ENCODE measurements around the gene CD164L2.

The CD164L2 gene

DNA sequence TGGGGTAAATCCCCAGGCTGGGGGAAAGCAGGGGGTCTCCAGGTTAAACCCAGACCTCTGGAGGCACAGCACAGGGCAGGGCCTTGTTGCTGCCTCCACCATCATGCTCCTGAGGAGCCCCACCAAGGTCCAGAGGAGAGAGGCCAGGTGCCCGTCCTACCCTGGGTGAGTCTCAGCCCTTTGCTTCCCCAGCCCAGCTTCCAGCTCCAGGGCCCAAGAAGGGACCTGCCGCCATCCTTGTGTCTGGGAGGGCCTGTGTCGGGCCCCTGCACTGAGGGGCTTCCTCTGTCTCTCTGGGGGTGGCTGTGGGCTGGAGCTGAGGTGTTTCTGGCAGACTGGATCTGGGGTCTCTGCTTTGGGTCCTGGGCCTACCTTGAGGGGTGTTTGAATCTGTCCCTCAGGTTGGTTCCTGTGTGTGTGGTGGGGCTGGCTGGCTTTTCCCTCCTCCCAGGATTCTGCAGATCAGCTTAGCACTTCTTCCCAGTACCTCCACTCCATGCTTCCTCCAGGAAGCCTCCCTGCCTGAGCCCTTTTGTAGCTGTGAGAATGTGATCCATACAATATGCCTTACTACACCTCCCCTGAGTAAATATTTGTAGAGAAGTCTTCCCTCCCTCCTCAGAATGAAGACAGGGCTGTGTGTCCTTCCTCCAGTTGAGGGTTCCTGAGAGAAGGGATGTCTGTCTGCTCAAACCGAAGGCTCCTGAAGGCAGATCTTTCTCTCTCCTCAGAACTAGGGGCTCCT is 15.4 kb upstream of the CD164L2 start:
- Histone ChIP-seq H3K36me3 (ENCODE audit: insufficient read depth, low read length) (no peaks in the 10 kb centered on the region), H3K79me2 (ENCODE audit: insufficient read depth, low read length) (no peaks in the 10 kb centered on the region), H3K4me1 (ENCODE audit: insufficient read depth, low read length, poor library complexity, severe bottlenecking) (peaks cover 25% of the 10 kb centered on the region), H3K4me2 (ENCODE audit: low read depth, low read length, poor library complexity, severe bottlenecking) (no peak overlapping the region), H3K9me2 (replicated peaks; ENCODE audit: low read depth, low read length) (no peaks in the 10 kb centered on the region), H4K20me1 (ENCODE audit: insufficient read depth, low read length, poor library complexity, severe bottlenecking) (no peaks in the 10 kb centered on the region), H3K9ac (ENCODE audit: low read depth, low read length, poor library complexity, severe bottlenecking) (peak overlapping the region; percentile 7), H2AFZ (ENCODE audit: low read length) (no peak overlapping the region), H3K9me3 (ENCODE audit: insufficient read depth, low read depth, low read length) (no peaks in the 10 kb centered on the region), H3K27me3 (ENCODE audit: insufficient read depth, low read length, poor library complexity, severe bottlenecking) (no peaks in the 10 kb centered on the region), H3F3A (ENCODE audit: low read depth) (peaks cover 9% of the 10 kb centered on the region; the same call in 1 of the 2 replicates), H3K4me3 (ENCODE audit: low read length, poor library complexity, severe bottlenecking) (no peak overlapping the region)
- no peak for TF ChIP-seq EZH2phosphoT487 (IDR thresholded peaks at IDR 0.05; ENCODE audit: borderline replicate concordance)
- TF ChIP-seq, protein P1, sequence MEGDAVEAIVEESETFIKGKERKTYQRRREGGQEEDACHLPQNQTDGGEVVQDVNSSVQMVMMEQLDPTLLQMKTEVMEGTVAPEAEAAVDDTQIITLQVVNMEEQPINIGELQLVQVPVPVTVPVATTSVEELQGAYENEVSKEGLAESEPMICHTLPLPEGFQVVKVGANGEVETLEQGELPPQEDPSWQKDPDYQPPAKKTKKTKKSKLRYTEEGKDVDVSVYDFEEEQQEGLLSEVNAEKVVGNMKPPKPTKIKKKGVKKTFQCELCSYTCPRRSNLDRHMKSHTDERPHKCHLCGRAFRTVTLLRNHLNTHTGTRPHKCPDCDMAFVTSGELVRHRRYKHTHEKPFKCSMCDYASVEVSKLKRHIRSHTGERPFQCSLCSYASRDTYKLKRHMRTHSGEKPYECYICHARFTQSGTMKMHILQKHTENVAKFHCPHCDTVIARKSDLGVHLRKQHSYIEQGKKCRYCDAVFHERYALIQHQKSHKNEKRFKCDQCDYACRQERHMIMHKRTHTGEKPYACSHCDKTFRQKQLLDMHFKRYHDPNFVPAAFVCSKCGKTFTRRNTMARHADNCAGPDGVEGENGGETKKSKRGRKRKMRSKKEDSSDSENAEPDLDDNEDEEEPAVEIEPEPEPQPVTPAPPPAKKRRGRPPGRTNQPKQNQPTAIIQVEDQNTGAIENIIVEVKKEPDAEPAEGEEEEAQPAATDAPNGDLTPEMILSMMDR (conservative IDR thresholded peaks at IDR 0.05; ENCODE audit: low read length): no peak

DNA sequence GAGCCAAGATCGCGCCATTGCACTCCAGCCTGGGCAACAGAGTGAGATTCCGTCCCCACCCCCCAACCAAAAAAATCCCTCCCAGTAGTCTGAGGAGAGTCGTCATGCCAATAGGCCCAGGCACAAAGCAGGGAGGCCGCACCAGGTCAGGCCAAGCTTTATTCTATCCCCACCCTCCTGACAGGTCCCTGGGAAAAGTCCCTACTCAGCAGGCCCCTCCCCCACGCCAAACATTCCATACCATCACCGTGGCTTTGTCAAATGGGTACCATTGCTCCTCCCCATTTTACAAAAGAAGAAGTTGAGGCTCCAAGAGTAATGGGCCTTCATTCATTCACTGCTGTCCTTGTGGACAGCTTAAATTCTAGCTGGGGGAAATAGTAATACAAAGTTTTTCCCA is 14.6 kb upstream of the CD164L2 start:
- no peak overlapping the region for H2AFZ ChIP-seq (ENCODE audit: low read length)
- no peaks in the 10 kb centered on the region for H4K20me1 ChIP-seq (ENCODE audit: insufficient read depth, low read length, poor library complexity, severe bottlenecking)
- no peaks in the 10 kb centered on the region for H3K9me3 ChIP-seq (ENCODE audit: insufficient read depth, low read depth, low read length)
- TF ChIP-seq, protein P1 (conservative IDR thresholded peaks at IDR 0.05; ENCODE audit: low read length): no peak
- no peak for TF ChIP-seq EZH2phosphoT487 (IDR thresholded peaks at IDR 0.05; ENCODE audit: borderline replicate concordance)
- H3K4me3 ChIP-seq (ENCODE audit: low read length, poor library complexity, severe bottlenecking): no peak overlapping the region
- H3F3A ChIP-seq (ENCODE audit: low read depth): peaks cover 3% of the 10 kb centered on the region; the same call in 1 of the 2 replicates
- H3K9ac ChIP-seq (ENCODE audit: low read depth, low read length, poor library complexity, severe bottlenecking): no peak overlapping the region
- H3K4me2 ChIP-seq (ENCODE audit: low read depth, low read length, poor library complexity, severe bottlenecking): no peak overlapping the region
- no peaks in the 10 kb centered on the region for H3K36me3 ChIP-seq (ENCODE audit: insufficient read depth, low read length)
- H3K4me1 ChIP-seq (ENCODE audit: insufficient read depth, low read length, poor library complexity, severe bottlenecking): peaks cover 23% of the 10 kb centered on the region
- H3K79me2 ChIP-seq (ENCODE audit: insufficient read depth, low read length): no peaks in the 10 kb centered on the region
- no peaks in the 10 kb centered on the region for H3K27me3 ChIP-seq (ENCODE audit: insufficient read depth, low read length, poor library complexity, severe bottlenecking)
- no peaks in the 10 kb centered on the region for H3K9me2 ChIP-seq (replicated peaks; ENCODE audit: low read depth, low read length)

DNA sequence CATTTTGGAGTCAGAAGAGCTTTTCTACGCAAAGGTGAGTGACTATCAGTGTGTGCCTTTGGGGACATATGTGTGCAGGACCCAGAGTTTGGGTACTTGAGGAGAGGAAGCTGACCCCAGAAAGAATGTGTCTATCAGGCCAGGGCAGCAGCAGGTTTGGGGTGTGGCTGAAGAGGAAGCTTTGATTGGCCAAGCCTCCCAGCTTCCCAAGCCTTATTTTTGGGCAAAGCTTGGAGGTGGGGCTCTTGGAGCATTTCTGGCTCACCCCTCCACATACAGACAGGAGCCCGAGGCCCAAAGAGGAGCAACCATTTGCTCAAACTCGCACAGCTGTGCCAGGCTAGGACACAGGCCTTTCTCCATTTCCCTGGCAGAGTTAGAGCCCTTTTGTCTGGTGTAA is 14.0 kb upstream of the CD164L2 start:
- H3K4me2 ChIP-seq (ENCODE audit: low read depth, low read length, poor library complexity, severe bottlenecking): no peak overlapping the region
- H3K4me1 ChIP-seq (ENCODE audit: insufficient read depth, low read length, poor library complexity, severe bottlenecking): peaks cover 20% of the 10 kb centered on the region
- no peaks in the 10 kb centered on the region for H3K36me3 ChIP-seq (ENCODE audit: insufficient read depth, low read length)
- no peaks in the 10 kb centered on the region for H3K27me3 ChIP-seq (ENCODE audit: insufficient read depth, low read length, poor library complexity, severe bottlenecking)
- H3K9me3 ChIP-seq (ENCODE audit: insufficient read depth, low read depth, low read length): no peaks in the 10 kb centered on the region
- no peaks in the 10 kb centered on the region for H3F3A ChIP-seq (ENCODE audit: low read depth)
- TF ChIP-seq EZH2phosphoT487 (IDR thresholded peaks at IDR 0.05; ENCODE audit: borderline replicate concordance): no peak
- TF ChIP-seq, protein P1 (conservative IDR thresholded peaks at IDR 0.05; ENCODE audit: low read length): no peak
- no peak overlapping the region for H3K9ac ChIP-seq (ENCODE audit: low read depth, low read length, poor library complexity, severe bottlenecking)
- H4K20me1 ChIP-seq (ENCODE audit: insufficient read depth, low read length, poor library complexity, severe bottlenecking): no peaks in the 10 kb centered on the region
- no peaks in the 10 kb centered on the region for H3K79me2 ChIP-seq (ENCODE audit: insufficient read depth, low read length)
- H3K9me2 ChIP-seq (replicated peaks; ENCODE audit: low read depth, low read length): no peaks in the 10 kb centered on the region
- H2AFZ ChIP-seq (ENCODE audit: low read length): no peak overlapping the region
- no peak overlapping the region for H3K4me3 ChIP-seq (ENCODE audit: low read length, poor library complexity, severe bottlenecking)

Measured in Loucy (cell line).